ENCODE results near the gene GOLGA2. TPM values are rescaled to one million over a fixed set of nuclear protein-coding genes. Genes with fewer than 3 reads are reported as not detected.
A peak's percentile ranks its signal among the peaks of the same experiment; 100 is the strongest.

The GOLGA2 gene
- polyA plus RNA-seq, 1 of the 3 experiments (the other 2 are of a cell fraction): 103 TPM

DNA sequence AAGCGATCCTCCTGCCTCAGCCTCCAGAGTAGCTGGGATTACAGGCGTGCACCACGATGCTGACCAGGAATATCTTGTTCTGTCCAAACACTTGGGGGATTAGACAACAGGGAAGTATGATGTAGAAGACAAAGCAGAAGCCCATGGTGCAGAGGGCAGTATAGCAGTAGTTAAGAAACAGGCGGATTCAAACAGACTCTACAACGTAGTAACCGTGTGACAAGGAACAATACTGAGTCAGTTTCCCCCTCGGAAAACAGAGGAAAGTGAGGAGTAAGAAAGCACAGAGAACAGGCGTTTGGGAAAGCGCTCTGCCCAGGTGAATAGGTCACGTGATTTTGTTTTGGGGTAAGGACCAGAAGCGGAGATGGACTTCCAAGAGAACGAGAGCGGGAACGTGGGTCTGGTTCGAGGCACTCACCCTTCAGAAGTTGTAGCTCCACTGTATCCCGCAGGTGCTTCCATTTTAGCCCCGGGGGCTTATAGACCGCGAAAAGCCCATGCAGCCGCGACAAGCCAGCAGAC lies 46.1 kb upstream of the GOLGA2 start:
- Histone ChIP-seq H2AFZ (ENCODE audit: low read depth) (peak overlapping the region; percentile 75), H3K36me3 (replicated peaks in 1 of 2; ENCODE audit: control insufficient read depth in 1 of 2, insufficient read depth in 2 of 2, low read length in 1 of 2) (peaks cover 21 to 32% of the 10 kb centered on the region in 2 experiments), H3K4me3 (ENCODE audit: low read depth in 2 of 2, low read length in 1 of 2) (peak overlapping the region; percentile 75 to 96), H3K79me2 (ENCODE audit: insufficient read depth) (peaks cover 52% of the 10 kb centered on the region), H3K9me3 (no peaks in the 10 kb centered on the region), H3K9ac (peak overlapping the region; percentile 75), H3K9me2 (no peaks in the 10 kb centered on the region), H3K27me3 (ENCODE audit: insufficient read depth) (no peaks in the 10 kb centered on the region), H3K27ac (ENCODE audit: low read depth in 2 of 2, low read length in 1 of 2) (peak overlapping the region; percentile 87 to 95; a peak in 3 of 4 replicates), H4K20me1 (ENCODE audit: insufficient read depth) (0 out of 2 replicates have a peak, but pooled peaks cover 4% of the 10 kb centered on the region), H3K4me2 (peak overlapping the region; percentile 99), H3K4me1 (ENCODE audit: control insufficient read depth in 1 of 2, insufficient read depth in 2 of 2, low read depth in 1 of 2, low read length in 1 of 2) (peaks cover 11% of the 10 kb centered on the region in 2 experiments; a peak in 3 of 4 replicates), H3F3A (replicated peaks; ENCODE audit: insufficient read depth) (no peaks in the 10 kb centered on the region)
- WGBS (ENCODE audit: low lambda C conversion rate): 4% methylated on average over 15 of the region's 21 CpGs
- DNase-seq: no peak
- ChIA-PET POLR2A (interaction anchor here (1.0 kb wide), 1 partner anchor 13 kb away, joined by 4 read pairs; no protein-coding TSS in a partner anchor), CTCF (interaction anchor here (1.0 to 3.4 kb wide), 5 partner anchors 12 to 27 kb away, joined by 3 to 21 read pairs (median 5); no protein-coding TSS in a partner anchor)
- no peak for TF ChIP-seq FOXM1 (IDR thresholded peaks at IDR 0.05; ENCODE audit: low read depth)
- TF ChIP-seq YY1 (IDR thresholded peaks at IDR 0.05; ENCODE audit: low read depth): no peak
- TF ChIP-seq EZH2phosphoT487 (IDR thresholded peaks at IDR 0.05; ENCODE audit: borderline replicate concordance, low read depth): no peak
- TF ChIP-seq, protein P1, sequence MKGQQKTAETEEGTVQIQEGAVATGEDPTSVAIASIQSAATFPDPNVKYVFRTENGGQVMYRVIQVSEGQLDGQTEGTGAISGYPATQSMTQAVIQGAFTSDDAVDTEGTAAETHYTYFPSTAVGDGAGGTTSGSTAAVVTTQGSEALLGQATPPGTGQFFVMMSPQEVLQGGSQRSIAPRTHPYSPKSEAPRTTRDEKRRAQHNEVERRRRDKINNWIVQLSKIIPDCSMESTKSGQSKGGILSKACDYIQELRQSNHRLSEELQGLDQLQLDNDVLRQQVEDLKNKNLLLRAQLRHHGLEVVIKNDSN (IDR thresholded peaks at IDR 0.05; ENCODE audit: borderline replicate concordance, low read depth): peak; percentile 88
- no peak for TF ChIP-seq FOSL2 (IDR thresholded peaks at IDR 0.05; ENCODE audit: borderline replicate concordance, low read depth)
- TF ChIP-seq POLR2AphosphoS5 (IDR thresholded peaks at IDR 0.05; ENCODE audit: low read depth, low read length): 0 out of 2 replicates have a peak, but pooled peaks have one; percentile 64
- no peak for TF ChIP-seq GATA2 (CRISPR knock-in tag; IDR thresholded peaks at IDR 0.05)
- TF ChIP-seq ELF1 (IDR thresholded peaks at IDR 0.05): no peak
- TF ChIP-seq, protein P2, sequence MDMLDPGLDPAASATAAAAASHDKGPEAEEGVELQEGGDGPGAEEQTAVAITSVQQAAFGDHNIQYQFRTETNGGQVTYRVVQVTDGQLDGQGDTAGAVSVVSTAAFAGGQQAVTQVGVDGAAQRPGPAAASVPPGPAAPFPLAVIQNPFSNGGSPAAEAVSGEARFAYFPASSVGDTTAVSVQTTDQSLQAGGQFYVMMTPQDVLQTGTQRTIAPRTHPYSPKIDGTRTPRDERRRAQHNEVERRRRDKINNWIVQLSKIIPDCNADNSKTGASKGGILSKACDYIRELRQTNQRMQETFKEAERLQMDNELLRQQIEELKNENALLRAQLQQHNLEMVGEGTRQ (IDR thresholded peaks at IDR 0.05; ENCODE audit: borderline replicate concordance, low read depth, low read length): peak; percentile 41; the same call in 1 of the 2 replicates
- TF ChIP-seq, protein P3, sequence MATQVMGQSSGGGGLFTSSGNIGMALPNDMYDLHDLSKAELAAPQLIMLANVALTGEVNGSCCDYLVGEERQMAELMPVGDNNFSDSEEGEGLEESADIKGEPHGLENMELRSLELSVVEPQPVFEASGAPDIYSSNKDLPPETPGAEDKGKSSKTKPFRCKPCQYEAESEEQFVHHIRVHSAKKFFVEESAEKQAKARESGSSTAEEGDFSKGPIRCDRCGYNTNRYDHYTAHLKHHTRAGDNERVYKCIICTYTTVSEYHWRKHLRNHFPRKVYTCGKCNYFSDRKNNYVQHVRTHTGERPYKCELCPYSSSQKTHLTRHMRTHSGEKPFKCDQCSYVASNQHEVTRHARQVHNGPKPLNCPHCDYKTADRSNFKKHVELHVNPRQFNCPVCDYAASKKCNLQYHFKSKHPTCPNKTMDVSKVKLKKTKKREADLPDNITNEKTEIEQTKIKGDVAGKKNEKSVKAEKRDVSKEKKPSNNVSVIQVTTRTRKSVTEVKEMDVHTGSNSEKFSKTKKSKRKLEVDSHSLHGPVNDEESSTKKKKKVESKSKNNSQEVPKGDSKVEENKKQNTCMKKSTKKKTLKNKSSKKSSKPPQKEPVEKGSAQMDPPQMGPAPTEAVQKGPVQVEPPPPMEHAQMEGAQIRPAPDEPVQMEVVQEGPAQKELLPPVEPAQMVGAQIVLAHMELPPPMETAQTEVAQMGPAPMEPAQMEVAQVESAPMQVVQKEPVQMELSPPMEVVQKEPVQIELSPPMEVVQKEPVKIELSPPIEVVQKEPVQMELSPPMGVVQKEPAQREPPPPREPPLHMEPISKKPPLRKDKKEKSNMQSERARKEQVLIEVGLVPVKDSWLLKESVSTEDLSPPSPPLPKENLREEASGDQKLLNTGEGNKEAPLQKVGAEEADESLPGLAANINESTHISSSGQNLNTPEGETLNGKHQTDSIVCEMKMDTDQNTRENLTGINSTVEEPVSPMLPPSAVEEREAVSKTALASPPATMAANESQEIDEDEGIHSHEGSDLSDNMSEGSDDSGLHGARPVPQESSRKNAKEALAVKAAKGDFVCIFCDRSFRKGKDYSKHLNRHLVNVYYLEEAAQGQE (IDR thresholded peaks at IDR 0.05; ENCODE audit: low read depth, low read length): no peak
